GM19455 (cell line): ENCODE results near the gene NEO1.

Experiments used
- ATAC-seq: cut with Tn5 transposase; IDR thresholded peaks from one replicate; pipeline ENCODE4 v1.9.1; 2021; ENCODE audit not compliant: unreplicated experiment

NEO1 gene

DNA sequence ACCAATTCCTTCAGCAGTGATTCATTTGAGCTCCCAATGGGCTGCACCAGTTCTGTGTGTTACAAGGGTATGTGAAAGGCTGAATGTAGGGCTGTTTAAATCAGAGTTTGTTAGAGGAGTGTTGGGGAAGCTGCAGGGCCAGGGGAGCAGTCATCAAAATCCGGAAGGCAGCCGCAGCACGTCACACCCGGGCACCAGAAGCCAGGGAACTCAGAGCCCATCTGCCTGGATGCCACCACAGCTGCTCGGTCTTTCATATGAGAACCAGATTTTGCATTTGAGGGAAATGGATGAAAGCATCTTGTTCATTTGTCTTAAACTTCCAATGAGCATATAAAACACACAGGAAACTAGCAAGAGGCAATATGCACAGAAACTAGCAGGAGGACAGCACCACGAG lies 24.2 kb upstream of the NEO1 start:
- no peak for ATAC-seq

DNA sequence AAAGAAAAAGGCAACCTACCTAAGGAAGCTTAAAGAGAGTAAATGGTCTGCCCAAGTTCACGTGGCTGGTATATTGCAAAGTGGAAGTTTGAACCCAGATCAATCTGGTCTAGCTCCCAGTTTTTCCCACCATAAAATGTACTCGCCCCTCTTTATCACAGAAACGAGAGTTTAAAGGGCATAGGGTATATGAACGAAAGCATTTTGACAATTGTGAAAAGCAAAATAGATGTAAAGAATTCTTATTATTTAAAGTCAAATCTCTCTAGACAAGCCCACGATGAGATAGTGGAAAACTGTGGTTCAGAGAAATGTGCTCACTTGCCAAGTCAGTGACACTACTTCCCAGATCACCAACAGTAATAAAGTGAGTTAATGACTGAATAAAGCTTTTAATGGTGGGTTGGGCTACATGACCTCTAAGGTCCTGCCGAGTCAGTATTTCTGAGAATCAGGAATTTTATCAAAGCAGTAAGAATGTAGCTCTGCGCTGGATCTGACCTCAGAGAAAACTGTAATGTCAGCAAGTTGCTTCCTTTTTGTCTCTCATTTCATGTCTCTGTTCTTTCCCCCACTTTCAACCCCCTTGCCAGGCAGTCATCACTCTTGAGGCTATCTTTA lies 23.3 kb upstream of the NEO1 start:
- ATAC-seq, result no peak

DNA sequence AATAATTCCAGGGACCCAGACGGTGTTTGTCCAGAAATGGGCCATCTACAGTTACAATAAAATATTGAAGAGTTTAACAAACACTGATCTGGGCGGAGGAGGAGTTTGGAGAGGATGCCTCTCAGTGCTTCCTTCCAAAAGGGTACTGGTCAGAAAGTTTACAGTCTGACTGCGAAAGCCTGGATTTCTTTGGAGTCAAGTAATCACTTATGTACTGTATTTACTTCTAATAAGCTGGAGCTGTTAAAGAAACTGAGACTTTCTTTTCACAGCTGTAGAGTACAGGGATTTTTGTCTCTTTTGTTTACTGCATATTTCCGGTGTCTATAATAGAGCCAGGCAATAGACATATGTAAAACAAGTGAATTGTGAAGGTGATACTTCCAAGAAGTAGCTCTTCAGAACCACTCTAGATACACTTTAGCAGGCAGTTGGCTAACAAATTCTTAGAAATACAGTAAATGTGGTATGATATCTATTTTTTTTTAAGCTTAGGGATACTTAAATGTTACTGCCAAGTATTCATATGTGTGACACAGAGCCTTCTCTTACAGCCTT lies 22.1 kb upstream of the NEO1 start:
- ATAC-seq, result no peak

DNA sequence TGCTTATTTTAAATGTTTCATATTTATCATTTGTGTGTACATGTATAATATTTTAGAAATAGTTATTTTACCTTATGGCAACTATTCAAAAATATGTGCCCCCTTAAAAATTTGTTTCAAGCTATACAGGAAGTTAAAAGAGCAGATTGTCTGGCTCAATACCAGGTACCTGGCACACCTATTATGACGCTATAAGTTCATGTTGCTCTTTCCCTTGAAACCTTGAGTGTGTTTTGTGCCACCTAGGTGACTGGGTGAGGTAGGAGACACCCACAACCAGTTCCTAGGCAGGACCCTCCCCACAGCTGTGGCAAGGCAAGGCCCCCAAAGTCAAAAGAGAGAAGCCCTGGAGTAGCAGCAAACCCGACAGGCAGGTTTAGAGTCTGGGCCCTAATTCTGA lies 20.6 kb upstream of the NEO1 start:
- no peak for ATAC-seq

DNA sequence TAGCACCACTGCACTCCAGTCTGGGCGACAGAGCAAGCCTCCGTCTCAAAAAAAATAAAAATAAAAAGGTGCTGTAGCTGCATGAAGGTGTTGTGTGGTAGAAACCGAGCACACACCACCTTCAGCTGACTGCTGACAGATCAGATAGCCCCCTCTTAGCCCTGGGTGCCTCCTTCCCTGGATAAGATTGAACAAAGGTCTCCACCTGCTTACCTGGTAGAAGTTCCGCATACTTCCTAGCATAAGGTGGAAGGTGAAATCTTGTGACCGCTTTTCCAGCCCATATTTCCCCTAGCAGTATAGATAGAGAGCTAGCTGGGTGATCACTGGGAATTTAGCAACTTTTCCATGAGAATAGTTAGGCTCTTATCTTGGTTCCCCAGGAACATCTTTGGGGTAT lies 18.7 kb upstream of the NEO1 start:
- no peak for ATAC-seq

DNA sequence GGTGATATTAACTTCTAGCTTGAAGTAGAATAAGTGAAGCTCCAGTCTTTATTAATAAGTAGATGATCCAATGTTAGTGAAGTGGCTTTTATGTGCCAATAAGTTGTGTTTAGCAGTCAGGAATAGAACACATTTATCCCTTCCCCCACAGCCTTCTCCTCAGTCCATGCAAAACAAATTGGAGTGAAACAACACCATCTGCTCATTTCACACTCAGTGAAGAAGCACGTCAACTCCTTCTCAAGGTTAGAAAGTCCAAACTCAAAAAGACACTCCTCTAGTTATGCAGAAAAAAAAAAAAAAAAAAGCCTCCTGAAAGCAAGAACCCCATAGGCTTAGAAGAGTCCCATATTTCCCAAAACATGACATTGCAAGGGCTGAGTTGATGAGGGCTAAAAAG lies 18.0 kb upstream of the NEO1 start:
- ATAC-seq, result no peak

DNA sequence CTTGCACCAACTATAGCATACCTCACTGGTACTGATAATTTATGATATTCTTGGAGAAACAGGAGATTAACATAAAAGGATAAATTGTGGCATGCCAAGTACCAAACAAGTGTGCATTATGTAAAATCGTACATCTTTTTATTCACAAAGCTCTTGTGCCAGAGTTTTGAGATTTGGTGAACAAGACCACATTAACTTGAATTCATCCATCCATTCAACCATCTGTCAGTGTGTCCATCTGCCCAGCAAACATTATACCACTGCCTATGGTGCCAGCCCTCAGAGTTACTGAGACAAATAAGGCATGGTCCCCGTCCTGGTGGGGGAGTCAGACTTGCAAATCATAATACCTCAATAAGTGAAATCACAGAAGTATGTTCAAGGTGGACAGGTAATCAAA lies 17.0 kb upstream of the NEO1 start:
- ATAC-seq, result no peak

DNA sequence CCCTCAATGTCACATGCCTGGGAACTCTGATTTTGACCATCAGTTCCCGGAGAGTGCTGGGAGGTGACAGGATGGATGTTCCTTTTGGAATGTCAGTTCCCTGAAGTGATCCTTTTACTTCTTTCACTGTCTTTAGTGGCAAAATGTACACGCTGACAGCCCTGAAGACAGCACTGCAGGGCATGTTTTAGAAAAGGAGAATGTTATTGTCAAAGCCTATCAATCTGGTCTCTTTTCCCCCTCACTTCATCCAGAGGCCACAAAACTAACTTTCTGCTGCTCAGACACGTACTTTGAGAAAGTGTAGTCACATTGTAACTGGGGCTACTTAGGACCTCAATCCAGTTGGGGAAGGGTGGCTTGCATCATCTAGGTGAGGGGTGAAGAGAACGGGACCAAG lies 14.0 kb upstream of the NEO1 start:
- ATAC-seq, result no peak

DNA sequence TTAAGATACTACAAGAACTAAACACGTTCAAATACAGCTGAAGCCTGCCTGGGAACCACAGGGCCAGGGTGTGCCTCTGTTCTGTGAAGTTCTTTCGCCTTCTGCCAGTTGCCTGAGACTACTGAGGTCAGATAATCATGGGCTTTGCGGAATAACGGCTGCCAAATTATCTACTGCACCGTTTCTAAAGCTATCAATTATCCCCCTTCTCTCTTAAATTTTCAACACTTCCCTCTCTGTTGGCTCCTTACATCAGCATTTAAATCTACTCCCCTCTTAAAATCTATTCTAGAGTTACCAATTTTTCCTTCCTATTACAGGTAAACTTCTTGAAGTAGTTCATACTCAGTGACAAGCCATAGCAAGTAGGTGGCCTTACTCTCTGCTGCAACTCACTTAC lies 6.2 kb upstream of the NEO1 start:
- ATAC-seq, result no peak

DNA sequence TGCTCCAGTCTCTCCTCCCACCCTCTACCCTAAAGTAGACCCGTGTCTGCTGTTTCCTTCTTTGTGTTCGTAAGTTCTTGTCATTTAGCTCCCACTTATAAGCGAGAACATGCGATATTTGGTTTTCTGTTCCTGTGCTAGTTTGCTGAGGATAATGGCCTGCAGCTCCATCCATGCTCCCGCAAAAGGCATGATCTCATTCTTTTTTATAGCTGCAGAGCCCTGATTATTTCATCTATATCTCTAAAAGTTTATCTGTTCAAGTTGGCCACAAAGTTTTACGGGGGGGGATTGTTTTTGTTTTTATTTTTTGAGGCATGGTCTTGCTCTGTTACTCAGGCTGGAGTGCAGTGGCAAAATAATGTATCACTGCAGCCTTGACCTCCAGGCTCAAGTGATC lies 4.4 kb upstream of the NEO1 start:
- ATAC-seq, result no peak

DNA sequence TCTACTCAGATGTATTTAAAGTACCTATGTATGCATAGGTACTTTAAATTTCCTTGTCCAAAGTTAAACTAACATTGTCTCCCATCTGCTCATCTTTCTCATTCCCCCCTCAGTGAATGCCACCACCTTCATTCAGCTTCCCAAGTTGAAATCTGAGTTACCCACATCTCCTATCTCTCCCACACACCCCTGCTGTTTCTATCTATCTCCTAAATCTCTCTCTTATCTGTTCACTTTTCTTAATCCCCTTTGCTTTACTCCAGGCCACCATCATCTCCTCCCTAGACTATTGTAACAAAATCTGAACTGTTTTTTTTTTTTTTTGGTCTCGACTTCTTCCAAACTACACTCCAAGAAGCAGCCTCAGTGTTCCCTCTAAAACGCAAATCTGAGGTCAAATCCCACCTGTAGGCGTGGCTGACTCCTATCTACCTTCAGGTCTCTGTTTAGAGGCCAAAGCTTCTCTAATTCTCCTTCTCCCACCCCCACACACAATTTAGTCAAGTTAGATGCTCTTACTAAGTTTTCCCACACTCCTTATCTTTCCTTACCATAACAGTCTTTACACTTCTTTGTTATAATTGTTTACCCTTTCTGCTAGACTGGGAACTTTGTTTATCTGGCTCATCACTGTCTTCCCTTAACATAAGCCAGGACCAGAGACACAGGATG lies 3.5 kb upstream of the NEO1 start:
- no peak for ATAC-seq

DNA sequence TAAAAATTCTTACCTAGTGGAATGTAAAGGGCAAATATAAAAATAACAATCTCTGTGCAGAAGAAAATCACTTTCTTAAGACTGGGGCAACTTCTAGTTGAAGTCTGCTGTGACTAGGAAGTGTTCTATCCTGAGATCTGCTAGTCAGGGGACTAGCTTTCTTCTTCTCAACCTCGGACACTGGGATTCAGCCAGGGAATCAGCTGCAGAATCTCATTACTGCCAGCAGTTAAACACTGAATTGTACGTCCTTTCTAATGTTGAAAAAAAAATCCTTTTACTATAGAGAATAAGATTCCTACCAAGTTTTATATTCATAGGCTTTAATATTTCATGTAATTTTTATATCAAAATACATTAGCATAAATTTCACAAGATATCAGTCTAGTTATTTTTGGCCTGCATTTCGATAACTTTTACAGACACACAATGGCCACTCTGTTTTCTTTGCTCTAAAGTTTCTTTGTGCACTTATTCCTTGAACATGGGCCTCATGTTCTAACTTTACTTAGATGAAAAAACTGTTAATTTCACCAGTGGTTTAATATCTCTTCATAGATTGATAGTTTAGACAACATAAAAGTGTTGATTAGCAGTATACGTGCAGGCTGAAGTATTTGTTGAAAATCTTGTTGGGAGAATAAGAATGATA lies 2.6 kb upstream of the NEO1 start:
- ATAC-seq, result no peak

DNA sequence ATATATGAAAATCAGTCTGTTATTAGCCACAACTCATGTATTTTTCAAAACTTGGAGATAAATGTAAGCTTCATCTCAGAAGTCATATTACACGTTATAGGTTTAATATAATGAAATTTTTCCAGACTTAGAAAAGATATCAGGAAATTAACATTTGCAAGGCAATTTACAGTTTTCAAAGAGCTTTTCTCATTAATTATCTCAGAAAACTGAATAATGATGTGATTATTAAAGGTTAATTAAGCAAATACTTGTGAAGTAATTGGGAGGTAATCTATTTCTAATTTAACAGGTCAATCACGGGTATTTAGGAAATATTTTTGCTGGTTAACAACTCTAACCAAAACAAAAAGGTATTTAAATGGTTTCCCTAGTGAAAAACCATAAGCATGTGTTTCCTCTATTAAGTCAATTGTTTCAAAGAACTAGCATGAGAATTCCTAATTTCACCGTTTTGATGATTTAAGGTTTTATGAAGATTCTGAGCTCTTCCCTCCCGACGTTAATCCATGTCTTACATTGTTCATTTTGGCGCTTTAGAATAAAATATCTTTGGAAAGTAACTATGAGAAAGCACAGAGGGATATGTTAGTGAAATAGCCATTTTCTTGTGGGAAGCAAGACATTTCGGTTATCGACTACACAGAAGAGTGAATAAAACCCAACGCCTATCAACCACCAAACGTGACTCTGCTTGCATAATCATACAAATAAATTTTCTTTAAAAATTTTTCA lies 1.5 kb upstream of the NEO1 start:
- no peak for ATAC-seq

DNA sequence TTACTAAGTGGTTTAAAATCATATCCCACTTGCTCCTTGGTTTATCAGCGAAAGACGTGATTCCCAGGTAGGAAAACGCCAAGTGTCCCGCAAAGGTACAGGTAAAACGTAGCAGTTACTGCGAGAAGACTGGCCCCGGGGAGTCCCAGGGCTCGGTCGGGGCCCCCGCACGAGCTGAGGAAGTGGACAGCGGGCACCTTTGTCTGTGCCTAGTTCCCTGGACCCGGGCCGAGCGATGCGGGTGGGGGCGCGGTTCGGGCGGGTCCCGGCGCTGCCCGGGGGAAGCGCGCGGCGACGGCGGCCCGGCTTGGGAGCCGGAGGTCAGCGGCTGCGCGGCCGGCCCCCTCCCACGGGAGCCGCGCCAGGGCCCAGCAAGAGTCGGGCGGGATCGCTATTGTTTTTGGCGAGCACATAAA lies 864 bp upstream of the NEO1 start:
- no peak for ATAC-seq

DNA sequence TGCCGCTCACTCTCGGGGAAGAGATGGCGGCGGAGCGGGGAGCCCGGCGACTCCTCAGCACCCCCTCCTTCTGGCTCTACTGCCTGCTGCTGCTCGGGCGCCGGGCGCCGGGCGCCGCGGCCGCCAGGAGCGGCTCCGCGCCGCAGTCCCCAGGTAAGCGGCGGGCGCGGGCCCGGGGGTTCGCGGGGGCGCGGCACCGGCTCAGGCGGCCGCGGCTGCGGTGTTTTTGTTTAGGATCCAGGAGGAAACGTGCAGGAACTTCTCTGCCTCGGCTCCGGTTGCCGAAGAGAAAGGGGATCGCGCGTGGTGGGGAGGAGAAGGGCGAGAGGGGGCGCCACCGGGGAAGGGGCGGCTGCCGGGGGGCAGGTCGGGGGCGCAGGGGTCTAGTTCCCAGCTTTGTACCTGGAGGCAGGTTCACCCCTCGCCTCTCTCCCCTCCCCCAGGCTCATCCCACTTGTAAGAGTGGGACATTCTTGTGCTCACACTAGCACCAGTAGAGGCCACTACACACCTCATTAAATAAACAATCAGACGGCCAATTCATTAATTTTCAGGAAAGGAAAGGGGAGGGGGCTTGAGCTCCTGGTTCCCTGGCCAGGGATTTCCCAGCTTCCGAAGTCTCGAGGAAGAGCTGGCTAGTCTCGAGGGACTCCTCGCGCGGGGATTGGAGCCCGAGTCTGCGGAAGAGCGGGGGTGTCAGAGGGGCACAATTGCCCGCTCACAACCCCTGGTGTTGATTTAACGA lies 562 bp downstream of the NEO1 start:
- peak; percentile 3 for ATAC-seq

DNA sequence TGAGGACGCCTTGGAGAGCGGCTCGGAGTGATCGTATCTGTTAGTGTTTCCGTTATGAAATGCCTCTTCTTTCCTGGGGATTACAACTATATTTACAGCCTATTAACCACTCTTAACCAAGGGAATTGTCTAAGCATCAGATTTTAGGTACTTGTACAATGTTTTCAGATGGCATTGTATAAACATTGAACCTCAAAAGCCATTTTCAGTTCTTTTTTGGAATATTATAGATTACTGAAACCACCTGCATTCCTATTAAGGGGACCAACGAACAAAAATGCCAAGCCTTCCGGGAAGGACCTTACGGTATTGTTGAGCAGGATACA lies 1.1 kb downstream of the NEO1 start:
- no peak for ATAC-seq

DNA sequence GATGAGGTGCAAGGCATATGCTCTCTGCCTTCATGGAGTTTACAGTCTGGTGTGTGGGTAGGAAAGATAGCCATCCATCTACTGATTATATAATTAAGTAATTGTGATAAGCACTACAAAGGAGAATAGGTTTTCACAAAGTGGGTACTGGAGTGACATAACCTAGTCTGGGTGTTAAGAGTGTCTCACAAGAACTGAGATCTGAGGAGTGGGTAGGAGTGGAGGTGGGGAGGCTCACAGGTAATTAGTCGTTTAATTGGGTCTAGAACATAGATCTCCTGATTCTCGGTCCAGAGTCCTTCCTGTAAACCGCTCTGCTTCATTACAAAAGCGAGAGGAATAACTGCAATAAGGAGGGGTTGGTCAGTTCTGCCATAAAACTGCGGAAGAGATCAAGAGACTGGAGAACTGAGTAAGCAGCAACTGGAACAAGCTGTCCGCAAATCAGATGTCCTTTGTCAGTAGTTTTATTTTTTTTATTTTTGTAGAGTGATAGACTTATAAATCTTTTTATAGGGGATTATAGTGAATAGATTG lies 2.2 kb downstream of the NEO1 start:
- no peak for ATAC-seq

DNA sequence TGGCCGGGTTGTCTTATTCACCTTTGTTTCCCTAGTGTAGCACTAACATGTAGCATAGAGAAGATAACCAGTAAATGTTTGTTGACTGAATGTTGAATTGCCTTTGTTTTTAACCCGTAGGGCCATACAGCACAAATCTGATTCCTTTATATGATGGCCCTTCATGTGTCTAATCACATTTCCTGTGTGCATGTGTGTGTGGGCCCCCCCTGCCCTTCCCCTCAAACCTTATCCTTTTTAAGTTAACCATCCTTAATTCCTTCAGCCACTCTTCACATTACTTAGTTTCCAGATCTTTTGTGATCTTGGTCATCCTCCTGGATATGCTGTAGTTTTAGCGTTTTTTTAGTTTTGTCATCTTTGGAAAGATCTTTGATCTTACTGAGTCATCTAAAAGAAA lies 4.2 kb downstream of the NEO1 start:
- ATAC-seq, result no peak

DNA sequence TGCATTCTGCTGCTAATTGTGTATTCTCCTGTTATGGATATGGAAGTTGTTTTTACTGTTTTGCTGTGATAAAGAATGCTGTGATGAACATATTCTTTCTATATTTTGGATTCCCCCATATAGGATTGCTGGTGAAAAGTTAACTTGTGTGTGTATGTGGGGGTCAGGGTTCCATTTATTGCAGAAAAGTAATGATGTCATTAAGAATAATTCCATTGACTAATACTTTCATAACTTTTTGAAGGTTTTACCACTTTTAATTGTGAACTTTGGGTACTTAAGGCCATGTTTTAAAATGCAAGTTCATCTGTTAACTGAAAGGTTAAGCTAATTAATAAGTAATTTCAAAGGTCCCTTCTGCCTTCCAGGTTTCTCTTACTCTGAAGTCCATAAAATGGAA lies 6.2 kb downstream of the NEO1 start:
- ATAC-seq, result no peak

DNA sequence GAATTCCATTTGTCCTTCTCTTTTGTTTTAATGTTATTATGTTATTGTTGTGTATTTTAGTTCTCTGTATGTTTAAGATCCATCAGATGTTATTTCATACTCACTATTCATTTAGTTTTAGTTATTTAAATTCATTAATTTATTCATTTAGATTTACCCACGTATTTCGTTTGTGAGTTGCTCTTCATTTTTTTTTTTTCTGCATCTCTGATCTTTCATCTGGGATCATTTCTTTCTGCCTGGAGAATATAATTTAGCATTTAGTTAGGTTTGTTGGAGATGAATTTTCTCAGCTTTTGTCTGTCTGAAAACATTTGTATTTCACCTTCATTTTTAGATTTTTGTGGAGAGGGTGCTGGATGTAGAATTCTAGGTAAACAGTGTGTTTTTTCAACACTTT lies 12.9 kb downstream of the NEO1 start:
- ATAC-seq, result no peak

DNA sequence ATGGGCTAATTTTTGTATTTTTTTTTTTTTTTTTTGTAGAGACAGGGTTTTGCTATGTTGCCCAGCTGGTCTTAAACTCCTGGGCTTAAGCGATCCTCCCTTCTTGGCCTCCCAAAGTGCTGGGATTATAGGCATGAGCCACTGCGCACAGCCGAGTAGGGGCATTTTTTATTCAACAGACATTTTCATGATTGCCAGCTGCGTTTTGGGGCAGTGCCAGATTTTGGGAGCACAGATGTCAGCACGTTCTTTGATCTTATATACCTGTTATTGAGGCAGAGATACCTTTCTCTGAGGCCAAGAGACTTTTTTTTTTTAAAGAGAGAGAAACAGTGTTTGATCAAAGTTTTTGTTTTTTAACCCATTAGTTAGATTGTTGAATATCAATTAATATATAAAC lies 16.8 kb downstream of the NEO1 start:
- ATAC-seq, result no peak
